GM18505 (cell line): Measurements from ENCODE around the gene EPHA2.
"Not testable (repeated sequence)": the region's sequence is repeated elsewhere in the genome, so short reads cannot be mapped to it uniquely, and the experiment has no call there.

Source experiments
- ATAC-seq: cut with Tn5 transposase; IDR thresholded peaks from one replicate; pipeline ENCODE4 v1.9.1; 2021; ENCODE audit not compliant: unreplicated experiment
- POLR2A ChIP-seq: IDR thresholded peaks from 4 replicates; pipeline ENCODE4 v1.6.1; 2011; ENCODE audit warnings: borderline replicate concordance; ENCODE audit not compliant: insufficient read depth, insufficient read length; ENCODE audit errors: extremely low read depth

Gene EPHA2

GRCh38 chr1:16116625-16117024 is 39.2 kb downstream of the EPHA2 start:
- ATAC-seq: no peak

DNA sequence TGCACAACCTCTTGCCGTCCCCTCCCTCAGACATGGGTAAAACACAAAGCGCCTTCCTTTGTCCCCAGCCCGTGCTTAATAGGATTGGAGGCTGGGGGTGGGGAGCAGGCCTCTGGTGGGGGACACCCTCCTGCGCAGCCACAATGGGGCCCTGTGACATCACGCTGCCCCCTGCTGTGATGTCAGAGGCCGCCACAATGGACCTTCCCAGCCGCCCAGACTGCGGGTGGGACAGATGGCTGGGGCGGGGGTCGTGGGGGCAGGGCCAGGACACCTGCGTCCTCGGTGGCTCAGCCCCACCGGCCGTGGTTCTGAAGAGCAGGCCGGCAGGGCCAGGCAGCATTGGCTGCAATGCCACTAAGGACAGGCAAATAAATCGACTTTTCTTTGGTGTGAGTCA is 39.9 kb downstream of the EPHA2 start:
- no peak for TF ChIP-seq POLR2A
- no peak for ATAC-seq

More at GRCh38 chr1:16116625-16117024, 39.2 kb downstream of the EPHA2 start:
- no peak for TF ChIP-seq POLR2A

- no peak for TF ChIP-seq POLR2A
- ATAC-seq: no peak
These were observed 40.3 kb downstream of the EPHA2 start for GRCh38 chr1:16115468-16115983.

DNA sequence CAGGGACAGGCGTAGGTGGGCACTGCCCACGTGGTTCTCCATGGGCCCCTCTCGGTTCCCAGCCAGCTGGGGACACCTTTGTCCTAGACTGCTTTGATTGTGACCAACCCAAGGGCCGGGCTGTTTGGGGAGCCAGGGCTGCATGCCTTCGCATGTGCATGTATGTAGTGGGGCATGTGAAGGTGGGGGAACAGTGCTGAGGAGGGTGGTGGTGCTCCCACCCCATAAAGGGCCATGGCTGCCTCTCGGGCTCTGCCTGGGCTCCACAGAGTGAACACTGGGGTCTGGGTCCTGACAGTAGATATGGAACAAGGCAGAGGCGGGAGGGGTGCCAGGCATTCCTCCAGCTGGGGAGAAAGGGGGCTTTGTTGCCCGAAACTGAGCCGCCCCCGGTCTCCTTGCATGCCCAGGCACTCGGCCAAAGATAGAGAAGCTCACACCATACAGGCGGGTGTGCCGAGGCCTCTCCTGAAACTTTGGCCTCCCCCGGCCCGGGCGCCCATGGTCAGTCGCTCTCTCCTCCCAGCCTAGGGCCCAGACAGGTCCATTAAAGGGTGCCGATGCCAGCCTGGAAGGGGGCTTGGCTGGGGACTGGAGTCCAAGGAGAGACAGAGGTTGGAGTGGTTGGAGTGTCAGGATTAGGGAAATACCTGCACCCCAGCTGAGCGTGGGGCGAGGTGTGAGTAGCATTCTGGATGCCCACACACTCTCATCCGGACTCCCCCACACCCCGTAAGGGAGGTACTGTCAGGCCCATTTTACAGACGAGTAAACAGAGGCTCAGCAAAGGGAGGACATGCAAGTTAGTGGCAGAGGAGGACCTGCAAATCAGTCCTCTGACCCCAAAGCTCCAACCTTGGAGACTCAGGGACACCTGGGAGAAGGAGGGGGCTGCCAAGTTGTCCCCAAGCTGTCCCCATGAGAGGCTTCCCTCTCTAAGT is 41.1 kb downstream of the EPHA2 start:
- ATAC-seq: no peak
- no peak for TF ChIP-seq POLR2A

GRCh38 chr1:16112596-16113555 is 43.0 kb downstream of the EPHA2 start:
- no peak for ATAC-seq

GRCh38 chr1:16111771-16112595 is 43.9 kb downstream of the EPHA2 start:
- TF ChIP-seq POLR2A: no peak
- ATAC-seq: no peak

More at GRCh38 chr1:16112596-16113555, 43.0 kb downstream of the EPHA2 start:
- no peak for TF ChIP-seq POLR2A

GRCh38 chr1:16110884-16111283 is 45.0 kb downstream of the EPHA2 start:
- TF ChIP-seq POLR2A: no peak

DNA sequence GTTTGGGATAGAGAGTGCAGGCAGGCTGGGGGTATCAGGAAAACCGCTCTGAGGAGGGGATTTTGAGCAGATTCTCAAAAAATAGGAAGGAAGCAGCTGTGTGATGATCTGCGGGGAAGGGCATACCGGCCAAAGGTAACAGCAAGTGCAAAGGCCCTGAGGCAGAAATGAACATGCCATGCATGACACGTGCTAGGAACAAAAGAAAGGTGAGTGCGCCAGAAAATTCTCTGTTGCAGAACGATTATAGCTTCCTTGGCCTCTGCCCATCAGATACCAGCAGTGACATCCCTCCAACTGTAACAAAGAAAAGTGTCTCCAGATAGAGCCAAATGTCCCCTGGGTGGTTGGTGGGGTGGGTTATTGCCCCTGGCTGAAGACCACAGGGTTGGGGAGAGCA is 45.4 kb downstream of the EPHA2 start:
- ATAC-seq: no peak
- no peak for TF ChIP-seq POLR2A

More at GRCh38 chr1:16110884-16111283, 45.0 kb downstream of the EPHA2 start:
- ATAC-seq: no peak

GRCh38 chr1:16109571-16109970 is 46.3 kb downstream of the EPHA2 start:
- no peak for TF ChIP-seq POLR2A
- ATAC-seq: no peak

- not testable (repeated sequence) for ATAC-seq
These were observed 48.8 kb downstream of the EPHA2 start for GRCh38 chr1:16107039-16107438.

GRCh38 chr1:16101623-16102022 is 54.2 kb downstream of the EPHA2 start:
- no peak for TF ChIP-seq POLR2A
- no peak for ATAC-seq

GRCh38 chr1:16099412-16099811 is 56.5 kb downstream of the EPHA2 start:
- ATAC-seq: no peak
- TF ChIP-seq POLR2A: no peak

- no peak for TF ChIP-seq POLR2A
- ATAC-seq: no peak
These were observed 60.4 kb downstream of the EPHA2 start for GRCh38 chr1:16095447-16095846.

GRCh38 chr1:16094453-16095158 is 61.3 kb downstream of the EPHA2 start:
- ATAC-seq: no peak
- TF ChIP-seq POLR2A: no peak
